ENCODE results near the gene SGK1.

SGK1 gene

GRCh38 chr6:134174672-134175531 is 143.0 kb downstream of the SGK1 start:
- TF ChIP-seq, protein P1, sequence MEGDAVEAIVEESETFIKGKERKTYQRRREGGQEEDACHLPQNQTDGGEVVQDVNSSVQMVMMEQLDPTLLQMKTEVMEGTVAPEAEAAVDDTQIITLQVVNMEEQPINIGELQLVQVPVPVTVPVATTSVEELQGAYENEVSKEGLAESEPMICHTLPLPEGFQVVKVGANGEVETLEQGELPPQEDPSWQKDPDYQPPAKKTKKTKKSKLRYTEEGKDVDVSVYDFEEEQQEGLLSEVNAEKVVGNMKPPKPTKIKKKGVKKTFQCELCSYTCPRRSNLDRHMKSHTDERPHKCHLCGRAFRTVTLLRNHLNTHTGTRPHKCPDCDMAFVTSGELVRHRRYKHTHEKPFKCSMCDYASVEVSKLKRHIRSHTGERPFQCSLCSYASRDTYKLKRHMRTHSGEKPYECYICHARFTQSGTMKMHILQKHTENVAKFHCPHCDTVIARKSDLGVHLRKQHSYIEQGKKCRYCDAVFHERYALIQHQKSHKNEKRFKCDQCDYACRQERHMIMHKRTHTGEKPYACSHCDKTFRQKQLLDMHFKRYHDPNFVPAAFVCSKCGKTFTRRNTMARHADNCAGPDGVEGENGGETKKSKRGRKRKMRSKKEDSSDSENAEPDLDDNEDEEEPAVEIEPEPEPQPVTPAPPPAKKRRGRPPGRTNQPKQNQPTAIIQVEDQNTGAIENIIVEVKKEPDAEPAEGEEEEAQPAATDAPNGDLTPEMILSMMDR (IDR thresholded peaks at IDR 0.05; ENCODE audit: low read depth, low read length) = no peak
- no peak for TF ChIP-seq EZH2phosphoT487 (IDR thresholded peaks at IDR 0.05; ENCODE audit: low read depth)
- H3K4me2 ChIP-seq (ENCODE audit: low read length) = peak overlapping the region; percentile 87
- H3K4me1 ChIP-seq (ENCODE audit: low read length) = peaks cover 46% of the 10 kb centered on the region

GRCh38 chr6:134173936-134174671 is 143.8 kb downstream of the SGK1 start:
- Histone ChIP-seq H3K27ac (ENCODE audit: low read length) (peak overlapping the region; percentile 73), H3K4me2 (ENCODE audit: low read length) (peak overlapping the region; percentile 79), H3K4me3 (ENCODE audit: low read length) (peak overlapping the region; percentile 94), H3K9me3 (ENCODE audit: insufficient read depth, low read length) (no peaks in the 10 kb centered on the region), H3K27me3 (ENCODE audit: low read depth, low read length) (no peaks in the 10 kb centered on the region), H2AFZ (ENCODE audit: low read depth, low read length) (no peak overlapping the region), H3K4me1 (ENCODE audit: low read length) (peaks cover 46% of the 10 kb centered on the region), H4K20me1 (ENCODE audit: insufficient read depth, low read length) (peaks cover 47% of the 10 kb centered on the region), H3K9ac (ENCODE audit: low read length) (peak overlapping the region; percentile 97), H3K79me2 (ENCODE audit: low read length) (peaks cover 45% of the 10 kb centered on the region), H3K36me3 (replicated peaks; ENCODE audit: low read depth, low read length) (peaks cover 51% of the 10 kb centered on the region)
- no peak for TF ChIP-seq EZH2phosphoT487 (IDR thresholded peaks at IDR 0.05; ENCODE audit: low read depth)
- TF ChIP-seq, protein P1 (IDR thresholded peaks at IDR 0.05; ENCODE audit: low read depth, low read length) = peak; percentile 76

More at GRCh38 chr6:134174672-134175531, 143.0 kb downstream of the SGK1 start:
- Histone ChIP-seq H2AFZ (ENCODE audit: low read depth, low read length) (no peak overlapping the region; the same call in 1 of the 2 replicates), H3K27me3 (ENCODE audit: low read depth, low read length) (no peaks in the 10 kb centered on the region), H3K9ac (ENCODE audit: low read length) (peak overlapping the region; percentile 97), H3K4me3 (ENCODE audit: low read length) (peak overlapping the region; percentile 94), H4K20me1 (ENCODE audit: insufficient read depth, low read length) (peaks cover 40% of the 10 kb centered on the region), H3K79me2 (ENCODE audit: low read length) (peaks cover 45% of the 10 kb centered on the region), H3K36me3 (replicated peaks; ENCODE audit: low read depth, low read length) (peaks cover 43% of the 10 kb centered on the region), H3K9me3 (ENCODE audit: insufficient read depth, low read length) (no peaks in the 10 kb centered on the region), H3K27ac (ENCODE audit: low read length) (peak overlapping the region; percentile 81)

DNA sequence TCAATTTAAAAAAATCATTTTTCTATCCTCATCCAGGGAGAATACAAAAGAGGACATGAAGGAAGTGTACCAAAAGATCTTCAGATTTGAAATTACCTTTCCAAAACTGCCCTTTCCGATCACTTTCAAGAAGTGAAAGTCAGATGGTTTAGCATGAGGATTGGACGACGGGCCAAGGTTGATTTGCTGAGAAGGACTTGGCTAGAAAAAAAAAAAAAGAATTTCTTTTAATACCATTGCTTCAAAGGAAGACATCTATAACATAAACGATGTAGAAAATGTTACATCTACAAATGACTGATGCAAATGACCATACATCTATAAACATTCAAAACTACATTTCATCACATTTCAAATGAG is 144.6 kb downstream of the SGK1 start:
- H2AFZ ChIP-seq (ENCODE audit: low read depth, low read length) = no peak overlapping the region
- H3K4me2 ChIP-seq (ENCODE audit: low read length) = peak overlapping the region; percentile 79
- H3K36me3 ChIP-seq (replicated peaks; ENCODE audit: low read depth, low read length) = peaks cover 56% of the 10 kb centered on the region
- H3K9ac ChIP-seq (ENCODE audit: low read length) = peak overlapping the region; percentile 97
- no peaks in the 10 kb centered on the region for H3K27me3 ChIP-seq (ENCODE audit: low read depth, low read length)
- peak overlapping the region; percentile 73 for H3K27ac ChIP-seq (ENCODE audit: low read length)
- no peaks in the 10 kb centered on the region for H3K9me3 ChIP-seq (ENCODE audit: insufficient read depth, low read length)
- H3K4me1 ChIP-seq (ENCODE audit: low read length) = peaks cover 43% of the 10 kb centered on the region
- peak overlapping the region; percentile 94 for H3K4me3 ChIP-seq (ENCODE audit: low read length)
- H3K79me2 ChIP-seq (ENCODE audit: low read length) = peaks cover 45% of the 10 kb centered on the region
- H4K20me1 ChIP-seq (ENCODE audit: insufficient read depth, low read length) = peaks cover 53% of the 10 kb centered on the region
- TF ChIP-seq EZH2phosphoT487 (IDR thresholded peaks at IDR 0.05; ENCODE audit: low read depth) = no peak
- TF ChIP-seq, protein P1 (IDR thresholded peaks at IDR 0.05; ENCODE audit: low read depth, low read length) = no peak
